IPS-18c (cell line): ENCODE data around the gene PHC2.

Experiments used
- H3K4me3 ChIP-seq: 2 replicates; pipeline ENCODE4 v1.7.0; 2013; ENCODE audit warnings: low read depth, mild to moderate bottlenecking, low read length, moderate library complexity; ENCODE audit not compliant: insufficient read depth
- H3K9me3 ChIP-seq: one replicate; pipeline ENCODE4 v1.6.1; 2013; ENCODE audit warnings: mild to moderate bottlenecking, low read length, moderate library complexity; ENCODE audit not compliant: control insufficient read depth, insufficient read depth

PHC2 gene

GRCh38 chr1:33369081-33369480 is 61.8 kb downstream of the PHC2 start:
- Histone ChIP-seq H3K4me3 (no peak overlapping the region), H3K9me3 (no peaks in the 10 kb centered on the region)

DNA sequence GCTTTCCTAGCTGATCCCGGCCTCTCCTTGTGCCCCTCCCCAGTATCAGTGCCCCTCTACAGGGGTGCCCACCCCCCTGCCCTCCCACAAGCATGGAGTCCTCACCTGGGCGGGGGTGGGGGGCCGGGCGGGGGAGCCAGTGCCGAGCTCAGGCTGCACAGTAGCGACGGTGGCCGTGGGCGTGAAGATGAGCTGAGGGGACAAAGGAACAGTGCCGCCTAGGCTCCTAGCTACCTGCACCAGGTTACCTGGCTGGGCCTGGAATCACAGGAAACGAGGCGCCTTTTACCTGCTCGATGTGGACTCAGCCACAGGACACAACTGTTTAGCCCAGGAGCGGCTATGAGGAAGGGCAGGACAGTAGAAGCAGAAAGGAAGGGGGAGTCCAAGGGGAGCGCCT is 62.5 kb downstream of the PHC2 start:
- Histone ChIP-seq H3K4me3 (no peak overlapping the region), H3K9me3 (no peaks in the 10 kb centered on the region)

DNA sequence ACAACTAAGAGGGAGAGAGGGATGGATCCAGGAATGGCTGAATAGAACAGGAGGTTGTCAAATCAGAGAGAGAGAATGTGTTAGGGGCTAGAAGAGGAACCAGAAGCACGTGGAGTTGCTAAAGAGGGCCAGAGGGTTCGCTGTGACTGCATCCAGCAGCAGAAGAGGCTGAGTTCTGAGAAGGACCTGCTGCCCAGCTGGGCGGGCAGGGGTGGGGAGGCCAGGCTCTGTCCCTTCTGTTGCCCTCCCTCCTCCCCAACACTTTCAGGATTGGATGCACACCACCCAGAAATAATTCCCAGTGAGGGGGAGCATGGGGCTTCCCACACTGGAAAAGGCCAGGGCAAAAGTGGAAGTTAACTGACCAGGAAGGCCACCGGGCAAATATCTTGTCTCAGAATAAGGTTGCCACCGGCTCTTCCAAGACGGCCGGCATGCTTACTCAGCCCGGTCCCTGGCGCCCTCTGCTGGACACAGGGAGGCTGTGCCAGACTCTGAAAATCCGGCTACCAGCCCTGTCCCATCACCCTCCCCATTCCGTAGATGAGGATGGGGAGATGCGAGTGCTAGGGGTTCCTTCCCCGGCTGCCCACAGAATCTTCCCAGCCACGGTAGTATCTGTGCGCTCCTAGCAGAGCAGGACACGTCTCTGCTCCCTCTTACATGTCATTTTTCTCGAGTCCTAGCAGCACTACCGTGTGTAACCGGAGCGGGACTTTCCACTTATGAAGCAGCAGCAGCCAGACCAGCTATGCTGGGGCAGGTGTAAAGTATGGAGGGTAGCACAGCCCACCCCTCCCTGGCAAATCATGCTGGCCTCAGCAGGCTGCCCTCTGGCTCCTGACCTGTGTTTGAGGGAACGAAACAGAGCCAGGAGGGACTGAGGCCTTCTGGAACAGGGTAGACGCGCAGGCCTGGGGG is 63.1 kb downstream of the PHC2 start:
- Histone ChIP-seq H3K9me3 (no peaks in the 10 kb centered on the region), H3K4me3 (no peak overlapping the region)

- Histone ChIP-seq H3K9me3 (no peaks in the 10 kb centered on the region), H3K4me3 (no peak overlapping the region)
These were observed 64.0 kb downstream of the PHC2 start for GRCh38 chr1:33366762-33367484.

DNA sequence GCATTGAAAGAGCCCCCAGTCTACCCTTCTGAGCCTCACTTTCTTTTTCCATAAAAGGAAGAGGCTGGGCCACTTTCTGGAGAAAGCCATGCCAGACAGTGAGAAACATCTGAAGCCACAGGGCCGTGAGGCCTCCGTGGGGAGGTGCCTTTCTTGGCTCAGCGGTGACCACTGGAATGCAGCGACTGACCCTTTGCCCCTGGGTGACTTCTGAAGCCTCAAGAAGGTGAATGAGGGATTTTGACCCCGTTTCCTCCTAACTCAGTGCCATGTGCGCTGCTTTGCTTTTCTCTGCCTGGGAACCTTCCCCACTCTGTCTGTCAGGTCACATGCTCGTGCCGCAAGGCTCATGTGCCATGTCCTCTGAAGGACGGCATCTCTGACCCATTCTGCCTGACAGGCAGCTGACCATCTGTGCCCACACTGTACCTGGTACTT is 65.3 kb downstream of the PHC2 start:
- H3K9me3 ChIP-seq: no peaks in the 10 kb centered on the region

DNA sequence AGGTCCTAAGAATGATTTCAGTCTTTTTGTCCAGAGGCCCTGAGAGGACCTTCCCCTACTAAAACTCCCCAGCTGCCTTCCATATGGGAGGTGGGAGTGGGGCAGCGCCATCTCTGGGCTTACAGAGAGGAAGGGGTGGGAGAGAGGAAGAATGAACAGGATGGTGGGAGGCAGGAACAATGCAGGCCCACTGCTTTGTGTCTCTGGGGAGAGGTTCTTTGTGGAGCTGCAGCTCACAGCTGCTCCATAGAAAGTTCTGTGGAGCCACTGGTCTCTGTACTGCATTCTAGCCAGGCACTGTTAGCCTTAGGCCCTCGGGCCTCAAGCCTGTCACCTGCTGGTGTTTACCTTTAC is 66.4 kb downstream of the PHC2 start:
- H3K9me3 ChIP-seq: no peaks in the 10 kb centered on the region
- H3K4me3 ChIP-seq: no peak overlapping the region

More for the DNA sequence above, 65.3 kb downstream of the PHC2 start:
- no peak overlapping the region for H3K4me3 ChIP-seq

GRCh38 chr1:33363470-33363861 is 67.4 kb downstream of the PHC2 start:
- Histone ChIP-seq H3K9me3 (no peaks in the 10 kb centered on the region), H3K4me3 (no peak overlapping the region; the same call in 1 of the 2 replicates)

GRCh38 chr1:33363021-33363420 is 67.9 kb downstream of the PHC2 start:
- Histone ChIP-seq H3K4me3 (no peak overlapping the region), H3K9me3 (no peaks in the 10 kb centered on the region)

DNA sequence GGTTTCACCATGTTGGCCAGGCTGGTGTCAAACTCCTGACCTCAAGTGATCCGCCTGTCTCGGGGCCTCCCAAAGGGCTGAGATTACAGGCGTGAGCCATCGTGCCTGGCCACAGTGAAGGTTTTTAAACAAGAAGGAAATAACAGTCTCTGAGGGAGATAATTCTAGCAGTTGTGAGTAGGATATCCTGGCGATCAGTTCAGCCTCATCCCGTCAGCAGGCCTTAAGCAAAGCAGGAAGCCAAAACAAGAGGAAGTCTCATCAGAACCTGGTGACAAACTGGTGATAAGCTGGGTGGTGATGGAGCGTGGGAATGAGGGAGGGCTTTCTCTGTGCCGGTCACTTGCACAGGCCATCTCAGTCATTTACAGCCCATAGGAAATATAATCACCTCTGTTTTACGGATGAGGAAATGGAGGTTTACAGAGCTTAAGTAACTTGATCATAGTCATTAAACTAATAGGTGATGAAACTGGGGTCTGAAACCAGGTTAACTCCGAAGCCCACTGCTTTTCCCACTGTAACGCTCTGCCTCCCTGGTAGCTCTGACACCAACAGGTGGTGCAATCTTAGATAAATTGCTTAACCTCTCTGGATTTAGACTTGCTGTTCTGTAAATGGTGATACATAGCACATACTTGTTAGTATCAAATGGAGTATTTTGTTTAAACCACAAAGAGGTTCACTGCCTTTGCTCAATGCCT is 69.2 kb downstream of the PHC2 start:
- H3K9me3 ChIP-seq: peaks cover 2% of the 10 kb centered on the region
- no peak overlapping the region for H3K4me3 ChIP-seq

DNA sequence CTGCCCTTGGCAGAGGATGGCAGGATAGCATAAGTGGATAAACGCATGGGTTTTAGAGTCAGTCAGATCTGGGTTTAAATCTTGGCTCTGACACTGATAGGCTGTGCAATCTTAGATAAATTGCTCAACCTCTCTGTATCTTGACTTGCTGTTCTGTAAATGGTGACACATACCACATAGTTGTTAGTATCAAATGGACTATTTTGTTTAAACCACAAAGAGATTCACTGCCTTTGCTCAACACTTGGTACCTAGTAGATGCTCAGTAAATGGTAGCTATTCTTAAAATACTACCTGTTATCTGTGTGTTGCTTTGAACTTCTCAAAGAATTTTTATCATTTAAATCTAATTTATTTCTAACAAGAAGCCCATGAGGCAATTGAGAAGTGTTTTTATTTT is 70.5 kb downstream of the PHC2 start:
- peaks cover 2% of the 10 kb centered on the region for H3K9me3 ChIP-seq
- no peak overlapping the region for H3K4me3 ChIP-seq

DNA sequence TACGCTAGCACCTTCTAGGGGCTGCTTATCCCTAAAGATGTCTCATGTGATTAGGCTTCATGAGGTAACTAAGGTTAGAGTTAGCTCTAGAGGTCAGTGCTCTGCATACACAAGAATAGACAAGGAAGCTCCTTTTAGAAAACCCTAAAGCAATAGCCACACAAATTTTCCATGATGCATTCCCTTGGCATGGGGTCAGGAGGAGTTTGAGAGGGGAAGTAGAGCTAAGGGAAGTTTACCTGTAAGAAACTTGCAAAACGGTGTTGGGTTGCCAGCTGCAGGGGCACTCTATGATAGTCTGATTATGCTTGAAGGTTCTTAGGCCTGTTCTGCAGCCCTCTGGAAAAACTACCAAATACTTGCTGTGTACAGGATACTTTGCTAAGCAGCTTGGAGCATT is 71.0 kb downstream of the PHC2 start:
- peaks cover 2% of the 10 kb centered on the region for H3K9me3 ChIP-seq
- H3K4me3 ChIP-seq: no peak overlapping the region

- peaks cover 2% of the 10 kb centered on the region for H3K9me3 ChIP-seq
- H3K4me3 ChIP-seq: no peak overlapping the region
These were observed 71.9 kb downstream of the PHC2 start for GRCh38 chr1:33358795-33359503.

DNA sequence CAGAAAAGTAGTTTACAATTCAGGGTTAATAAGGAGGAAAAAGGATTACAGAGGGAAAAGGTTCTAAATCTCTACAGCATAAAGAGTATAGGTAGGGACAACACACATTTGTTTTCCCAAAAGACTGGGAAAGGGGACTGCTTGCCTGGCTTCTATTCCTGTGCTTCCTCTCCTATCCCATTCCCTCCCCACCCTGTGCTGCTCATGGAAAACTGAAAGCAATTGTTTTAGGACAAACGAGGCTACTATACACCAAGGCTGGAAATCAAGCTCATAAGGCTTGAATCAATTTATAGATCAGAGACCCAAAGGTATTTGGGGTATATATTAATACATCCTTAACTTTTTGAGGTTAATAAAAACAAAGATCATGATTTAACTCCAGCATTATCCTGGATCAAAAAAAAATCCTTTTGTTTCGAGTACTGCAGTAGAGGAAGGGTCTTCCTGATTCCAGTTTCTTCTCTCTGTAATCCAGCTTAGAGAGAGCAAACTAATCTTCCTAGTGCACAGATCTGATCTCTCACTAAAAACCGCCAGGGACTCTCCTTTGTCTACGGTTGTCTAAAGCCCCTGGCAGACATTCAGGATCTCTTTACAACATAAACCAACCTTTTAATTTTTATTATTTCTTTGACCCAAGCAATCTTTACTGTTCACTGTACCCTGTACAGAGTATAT is 72.6 kb downstream of the PHC2 start:
- Histone ChIP-seq H3K4me3 (no peak overlapping the region), H3K9me3 (peaks cover 2% of the 10 kb centered on the region)

DNA sequence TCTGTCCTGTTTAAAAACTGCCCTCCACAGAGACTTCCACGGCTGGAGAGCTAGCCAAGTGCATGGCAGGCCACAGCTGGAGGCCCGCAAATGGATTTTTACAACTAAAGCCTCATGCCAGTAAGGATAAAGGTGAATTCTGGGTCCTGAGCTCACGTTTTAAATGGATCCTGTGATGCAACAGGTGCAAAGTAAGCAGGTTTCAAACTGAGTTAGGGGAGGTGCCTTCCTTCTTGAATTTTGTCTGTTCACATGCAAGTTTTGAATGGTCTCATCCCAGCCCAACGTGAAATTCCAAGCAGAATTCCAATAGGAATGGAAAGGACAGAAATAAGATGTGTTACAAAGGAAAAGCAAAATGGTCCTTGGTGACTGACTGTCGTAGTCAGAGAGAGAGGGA is 73.8 kb downstream of the PHC2 start:
- no peak overlapping the region for H3K4me3 ChIP-seq
- H3K9me3 ChIP-seq: peaks cover 2% of the 10 kb centered on the region

DNA sequence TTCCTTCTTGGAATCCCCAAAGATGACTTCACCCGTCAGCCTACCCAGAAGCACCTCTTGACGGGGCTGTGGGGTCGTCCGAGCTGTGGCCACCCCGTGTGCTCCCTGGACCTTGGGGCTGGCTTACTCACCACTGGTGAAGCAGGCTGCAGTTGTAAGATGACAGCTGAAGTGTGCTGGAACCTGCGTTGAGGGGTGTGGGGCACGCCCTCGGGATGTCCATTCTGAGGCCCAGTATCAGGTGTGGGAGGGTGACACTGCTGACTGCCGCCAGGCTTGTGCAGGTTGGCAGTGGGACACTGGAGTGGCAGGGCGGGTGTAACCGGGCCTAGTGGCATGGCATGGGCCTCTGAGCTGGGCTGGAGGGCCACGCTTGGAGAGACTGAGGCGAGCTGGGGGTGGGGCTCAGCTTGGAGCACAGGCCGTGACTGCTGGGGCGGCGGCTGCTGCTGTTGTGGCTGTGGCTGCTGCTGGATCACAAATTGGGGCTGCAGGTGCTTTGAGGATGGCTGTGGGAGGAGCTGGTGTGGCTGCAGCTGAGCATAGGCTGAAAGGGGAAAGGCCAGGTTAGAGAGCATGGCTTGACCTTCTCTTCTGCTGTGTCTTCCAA is 76.1 kb downstream of the PHC2 start:
- no peak overlapping the region for H3K4me3 ChIP-seq
- H3K9me3 ChIP-seq: peaks cover 2% of the 10 kb centered on the region

DNA sequence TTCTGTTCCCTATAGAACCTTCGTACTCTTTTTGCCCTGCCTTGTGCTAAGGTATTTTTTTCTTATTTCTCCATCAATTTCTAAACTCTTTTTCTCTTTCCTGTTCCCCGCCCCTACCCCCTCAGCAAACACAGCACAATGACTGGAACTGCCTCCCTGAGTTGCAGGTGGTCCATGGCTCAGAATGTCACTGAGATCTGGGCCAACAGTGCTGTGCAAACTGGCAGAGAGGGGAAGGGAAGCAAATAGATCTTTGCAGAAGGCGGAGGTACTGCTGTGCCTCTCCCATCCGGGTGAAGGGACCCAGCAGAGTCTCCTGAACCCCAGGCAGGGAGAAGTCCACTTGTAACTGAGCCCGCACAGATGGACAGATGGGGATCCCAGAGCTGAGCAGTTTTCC is 77.4 kb downstream of the PHC2 start:
- no peak overlapping the region for H3K4me3 ChIP-seq
- peaks cover 4% of the 10 kb centered on the region for H3K9me3 ChIP-seq
